Body of pancreas (tissue), 4 donors: ENCODE results near the gene NPTN.

Source experiments
- CTCF ChIP-seq, 7 experiments: fragments of 450-650 bp in 4 of 7; fragments of 200-600 bp in 3 of 7; sonication (generic) in 3 of 7; IDR thresholded peaks; one replicate each; pipeline ENCODE4 v1.5.1; 2016 to 2019; ENCODE audit warnings: antibody characterized with exemption in 7 of 7
- POLR2A ChIP-seq, 3 donors: fragments of 450-650 bp; IDR thresholded peaks; one replicate each; pipeline ENCODE4 v1.6.1; 2016; ENCODE audit warnings: antibody characterized with exemption in 3 of 3, mild to moderate bottlenecking in 2 of 3

DNA sequence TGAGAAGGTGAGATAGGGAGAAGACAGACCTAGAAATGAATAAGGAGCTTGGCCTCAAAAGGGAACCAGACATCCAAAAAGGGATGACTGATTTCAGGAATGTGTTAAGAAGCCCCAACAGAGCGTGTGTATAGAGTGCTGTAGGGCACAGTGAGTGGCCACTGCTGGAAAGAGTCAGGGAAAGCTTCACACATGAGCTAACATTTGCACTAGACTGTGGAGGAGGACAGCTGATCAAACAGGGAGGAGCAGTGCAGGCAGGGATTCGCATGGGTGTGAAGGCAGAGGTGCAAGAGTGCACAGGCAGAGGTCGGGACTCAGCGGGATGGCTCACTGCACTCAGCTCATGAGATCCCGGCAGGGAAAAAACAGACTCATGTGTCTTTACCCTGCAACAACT lies 61.8 kb downstream of the NPTN start:
- TF ChIP-seq CTCF (IDR thresholded peaks at IDR 0.05) (no peak), POLR2A (IDR thresholded peaks at IDR 0.05) (no peak)
